SK-N-SH treated with all-trans-retinoic acid at 6 μM for 48 hours (cell line): ENCODE data around the gene SORCS3.

Experiments used
- ARNTL ChIP-seq: fragments of 450-650 bp; formaldehyde crosslinking; IDR thresholded peaks from 2 replicates; pipeline ENCODE4 v1.5.0; 2020; ENCODE audit warnings: low read depth, mild to moderate bottlenecking, moderate library complexity, borderline replicate concordance
- BACH2 ChIP-seq: fragments of 250-450 bp; sonication (Bioruptor Pico); IDR thresholded peaks from 2 replicates; pipeline ENCODE4 v1.9.0; 2021; ENCODE audit warnings: mild to moderate bottlenecking, borderline replicate concordance
- CREB5 ChIP-seq: fragments of 250-450 bp; sonication (Bioruptor Pico); IDR thresholded peaks from 2 replicates; pipeline ENCODE4 v1.5.1; 2020; ENCODE audit warnings: low read depth, mild to moderate bottlenecking, moderate library complexity
- CSDC2 ChIP-seq: fragments of 250-450 bp; sonication (Bioruptor Pico); IDR thresholded peaks from 2 replicates; pipeline ENCODE4 v1.5.0; 2020; ENCODE audit warnings: mild to moderate bottlenecking, moderate library complexity
- GLIS3 ChIP-seq: fragments of 250-450 bp; sonication (Bioruptor Pico); IDR thresholded peaks from 2 replicates; pipeline ENCODE4 v1.5.0; 2020; ENCODE audit warnings: mild to moderate bottlenecking, moderate library complexity
- POU6F1 ChIP-seq: fragments of 250-450 bp; sonication (Bioruptor Pico); IDR thresholded peaks from 2 replicates; pipeline ENCODE4 v1.8.0; 2021; ENCODE audit warnings: low read depth, mild to moderate bottlenecking, moderate library complexity, borderline replicate concordance
- RARB ChIP-seq: fragments of 250-450 bp; sonication (Bioruptor Pico); IDR thresholded peaks from 2 replicates; pipeline ENCODE4 v1.8.0; 2021; ENCODE audit warnings: mild to moderate bottlenecking, moderate library complexity
- ZFP3 ChIP-seq: fragments of 250-450 bp; sonication (Bioruptor Pico); IDR thresholded peaks from 2 replicates; pipeline ENCODE4 v1.5.0; 2020; ENCODE audit warnings: mild to moderate bottlenecking, moderate library complexity
- ZFP30 ChIP-seq: fragments of 450-650 bp; formaldehyde crosslinking; IDR thresholded peaks from 2 replicates; pipeline ENCODE4 v1.5.0; 2022; ENCODE audit warnings: mild to moderate bottlenecking, moderate library complexity
- ZNF70 ChIP-seq: fragments of 450-650 bp; formaldehyde crosslinking; IDR thresholded peaks from 2 replicates; pipeline ENCODE4 v1.5.0; 2020; ENCODE audit warnings: mild to moderate bottlenecking, moderate library complexity
- ZNF8 ChIP-seq: fragments of 450-650 bp; formaldehyde crosslinking; IDR thresholded peaks from 2 replicates; pipeline ENCODE4 v1.5.0; 2020; ENCODE audit warnings: mild to moderate bottlenecking, moderate library complexity
- TF ChIP-seq, protein P1 (sequence below): fragments of 250-450 bp; sonication (Bioruptor Pico); IDR thresholded peaks from 2 replicates; pipeline ENCODE4 v1.8.0; 2020; ENCODE audit warnings: mild to moderate bottlenecking, moderate library complexity, borderline replicate concordance

- TF ChIP-seq, protein P1, sequence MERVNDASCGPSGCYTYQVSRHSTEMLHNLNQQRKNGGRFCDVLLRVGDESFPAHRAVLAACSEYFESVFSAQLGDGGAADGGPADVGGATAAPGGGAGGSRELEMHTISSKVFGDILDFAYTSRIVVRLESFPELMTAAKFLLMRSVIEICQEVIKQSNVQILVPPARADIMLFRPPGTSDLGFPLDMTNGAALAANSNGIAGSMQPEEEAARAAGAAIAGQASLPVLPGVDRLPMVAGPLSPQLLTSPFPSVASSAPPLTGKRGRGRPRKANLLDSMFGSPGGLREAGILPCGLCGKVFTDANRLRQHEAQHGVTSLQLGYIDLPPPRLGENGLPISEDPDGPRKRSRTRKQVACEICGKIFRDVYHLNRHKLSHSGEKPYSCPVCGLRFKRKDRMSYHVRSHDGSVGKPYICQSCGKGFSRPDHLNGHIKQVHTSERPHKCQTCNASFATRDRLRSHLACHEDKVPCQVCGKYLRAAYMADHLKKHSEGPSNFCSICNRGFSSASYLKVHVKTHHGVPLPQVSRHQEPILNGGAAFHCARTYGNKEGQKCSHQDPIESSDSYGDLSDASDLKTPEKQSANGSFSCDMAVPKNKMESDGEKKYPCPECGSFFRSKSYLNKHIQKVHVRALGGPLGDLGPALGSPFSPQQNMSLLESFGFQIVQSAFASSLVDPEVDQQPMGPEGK (CRISPR knock-in tag) = no peak
- no peak for TF ChIP-seq CREB5 (CRISPR knock-in tag)
- no peak for TF ChIP-seq ZNF8 (CRISPR knock-in tag)
- no peak for TF ChIP-seq ZFP3
- TF ChIP-seq ZFP30 = no peak
- TF ChIP-seq BACH2 (CRISPR knock-in tag) = no peak
- no peak for TF ChIP-seq POU6F1
- TF ChIP-seq RARB (CRISPR knock-in tag) = no peak
- TF ChIP-seq ZNF70 = no peak
- no peak for TF ChIP-seq GLIS3 (CRISPR knock-in tag)
- TF ChIP-seq CSDC2 (CRISPR knock-in tag) = no peak
- TF ChIP-seq ARNTL (CRISPR knock-in tag) = no peak
These were observed 93.3 kb downstream of the SORCS3 start for GRCh38 chr10:104734433-104734832.
